SK-N-SH (cell line): ENCODE measurements around the gene NCF4. TPM values are rescaled to one million over a fixed set of nuclear protein-coding genes. Genes with fewer than 3 reads are reported as not detected.

Experiments used
- CTCF ChIA-PET: fragments of 300-600, 350-600 bp; formaldehyde crosslinking; extraction: SDS; loops from one replicate; lab custom pipeline; 2021; lab: Yijun Ruan, JAX
- POLR2A ChIA-PET: fragments of 350-600 bp; sonication (Branson Sonifier 250); formaldehyde crosslinking; extraction: SDS; loops from one replicate; lab custom pipeline; 2020; ENCODE audit warnings: antibody characterized with exemption, inconsistent platforms; lab: Yijun Ruan, JAX
- DNase-seq: peaks from one replicate; pipeline ENCODE4 v3.0.0; 2012
- H2AFZ ChIP-seq: fragments of 200-600 bp; sonication (generic); 2 replicates; pipeline ENCODE4 v1.8.1; 2016; ENCODE audit warnings: antibody characterized with exemption, mild to moderate bottlenecking, low read depth
- H3F3A ChIP-seq: fragments of 200-600 bp; sonication (generic); replicated peaks from 2 replicates; pipeline ENCODE3; 2016; ENCODE audit warnings: antibody characterized with exemption, mild to moderate bottlenecking; ENCODE audit not compliant: insufficient read depth
- H3K27ac ChIP-seq, 2 experiments: fragments of 200-500 bp in 1 of 2; fragments of 200-600 bp in 1 of 2; sonication (Bioruptor generic) in 1 of 2; sonication (generic), shearing (Covaris generic) in 1 of 2; 2 replicates each; pipeline versions ENCODE4 v1.5.1 to v1.6.1; 2014 to 2016; ENCODE audit warnings: low read depth in 2 of 2, inconsistent platforms in 1 of 2, low read length in 1 of 2, mild to moderate bottlenecking in 1 of 2, mixed read lengths in 1 of 2
- H3K27me3 ChIP-seq: fragments of 200-600 bp; sonication (generic), shearing (Covaris generic); 2 replicates; pipeline ENCODE4 v1.6.1; 2016; ENCODE audit warnings: mixed run types; ENCODE audit not compliant: insufficient read depth
- H3K36me3 ChIP-seq, 2 experiments: fragments of 200-500 bp in 1 of 2; fragments of 200-600 bp in 1 of 2; sonication (Bioruptor generic) in 1 of 2; sonication (generic) in 1 of 2; replicated peaks in 1 of 2; 2 replicates each; pipeline versions ENCODE3 to v1.5.1; 2014 to 2016; ENCODE audit warnings: low read length in 1 of 2, mild to moderate bottlenecking in 1 of 2; ENCODE audit not compliant: insufficient read depth in 2 of 2, control insufficient read depth in 1 of 2
- H3K4me1 ChIP-seq, 2 experiments: fragments of 200-500 bp in 1 of 2; fragments of 200-600 bp in 1 of 2; sonication (Bioruptor generic) in 1 of 2; sonication (generic), shearing (Covaris generic) in 1 of 2; 2 replicates each; pipeline versions ENCODE4 v1.5.1 to v1.6.1; 2014 to 2016; ENCODE audit warnings: low read depth in 1 of 2, low read length in 1 of 2, mixed run types in 1 of 2; ENCODE audit not compliant: insufficient read depth in 2 of 2, control insufficient read depth in 1 of 2
- H3K4me2 ChIP-seq: fragments of 200-600 bp; sonication (generic), shearing (Covaris generic); 2 replicates; pipeline ENCODE4 v1.6.1; 2017; ENCODE audit warnings: mixed run types
- H3K4me3 ChIP-seq, 2 experiments: fragments of 200-500 bp in 1 of 2; fragments of 200-600 bp in 1 of 2; sonication (Bioruptor generic) in 1 of 2; sonication (generic), shearing (Covaris generic) in 1 of 2; 2 replicates each; pipeline versions ENCODE4 v1.5.1 to v1.8.1; 2014 to 2016; ENCODE audit warnings: low read depth in 2 of 2, inconsistent platforms in 1 of 2, low read length in 1 of 2, mild to moderate bottlenecking in 1 of 2, mixed read lengths in 1 of 2, moderate library complexity in 1 of 2
- H3K79me2 ChIP-seq: fragments of 200-600 bp; sonication (generic); 2 replicates; pipeline ENCODE4 v1.8.1; 2017; ENCODE audit warnings: mild to moderate bottlenecking; ENCODE audit not compliant: insufficient read depth
- H3K9ac ChIP-seq: fragments of 200-600 bp; sonication (generic); 2 replicates; pipeline ENCODE4 v1.6.1; 2017; ENCODE audit warnings: mixed run types
- H3K9me2 ChIP-seq: fragments of 200-600 bp; sonication (generic); 2 replicates; pipeline ENCODE4 v1.6.1; 2017; ENCODE audit warnings: mixed run types
- H3K9me3 ChIP-seq: fragments of 200-600 bp; sonication (generic); 2 replicates; pipeline ENCODE4 v1.6.1; 2017; ENCODE audit warnings: mixed run types, mild to moderate bottlenecking, moderate library complexity
- H4K20me1 ChIP-seq: fragments of 200-600 bp; sonication (generic); 2 replicates; pipeline ENCODE4 v1.6.1; 2017; ENCODE audit warnings: mild to moderate bottlenecking, mixed run types; ENCODE audit not compliant: insufficient read depth
- CHD2 ChIP-seq: fragments of 150-350 bp; IDR thresholded peaks from 2 replicates; pipeline ENCODE4 v1.6.1; 2018; ENCODE audit warnings: low read length; ENCODE audit not compliant: partially characterized antibody
- EP300 ChIP-seq, 2 experiments: IDR thresholded peaks; 2 replicates each; pipeline versions ENCODE4 v1.4.0 to v1.6.1; 2012; ENCODE audit warnings: borderline replicate concordance in 1 of 2, low read depth in 1 of 2, low read length in 1 of 2
- FOSL2 ChIP-seq: IDR thresholded peaks from 2 replicates; pipeline ENCODE4 v1.4.0; 2012; ENCODE audit warnings: low read depth, mild to moderate bottlenecking, moderate library complexity, borderline replicate concordance
- FOXJ3 ChIP-seq: sonication (generic); formaldehyde crosslinking; IDR thresholded peaks from 2 replicates; pipeline ENCODE4 v1.5.1; 2020; ENCODE audit warnings: mild to moderate bottlenecking, missing genetic modification reagents
- JUND ChIP-seq: IDR thresholded peaks from 2 replicates; pipeline ENCODE4 v1.4.0; 2012
- MEF2A ChIP-seq: IDR thresholded peaks from 2 replicates; pipeline ENCODE4 v1.4.0; 2012; ENCODE audit warnings: low read depth, borderline replicate concordance
- NFIC ChIP-seq: IDR thresholded peaks from 2 replicates; pipeline ENCODE4 v1.4.0; 2012; ENCODE audit warnings: borderline replicate concordance
- RAD21 ChIP-seq: IDR thresholded peaks from 2 replicates; pipeline ENCODE4 v1.6.1; 2012; ENCODE audit warnings: mild to moderate bottlenecking, low read length
- SIN3A ChIP-seq: IDR thresholded peaks from 2 replicates; pipeline ENCODE4 v1.6.1; 2012; ENCODE audit warnings: low read depth, mild to moderate bottlenecking, low read length, moderate library complexity, borderline replicate concordance
- SMC3 ChIP-seq: IDR thresholded peaks from 2 replicates; pipeline ENCODE4 v1.6.1; 2012; ENCODE audit warnings: low read depth, low read length, improper control_type of control experiment
- WGBS: methylation state at CpG from one replicate; pipeline ENCODE4 v1.1.6; 2017; ENCODE audit warnings: low lambda C conversion rate; 5-methylcytosine and 5-hydroxymethylcytosine counted together
- polyA plus RNA-seq, 3 experiments: library from polyadenylated mRNA; depleted of rRNA; stranded (reverse); fragments of >200 nt; gene quantifications; 2 replicates each; pipeline ENCODE4 v1.2.3, GENCODE V29; 2012
- TF ChIP-seq, protein P1 (sequence below): fragments of 150-350 bp; IDR thresholded peaks from 2 replicates; pipeline ENCODE4 v1.6.1; 2017; ENCODE audit warnings: antibody characterized with exemption, low read length, low read depth, borderline replicate concordance
- TF ChIP-seq, protein P2 (sequence below): fragments of 200-600 bp; sonication (generic); IDR thresholded peaks from 2 replicates; pipeline ENCODE4 v1.6.1; 2017; ENCODE audit warnings: antibody characterized with exemption, mild to moderate bottlenecking, moderate library complexity

The NCF4 gene
- polyA plus RNA-seq, 1 of the 3 experiments (the other 2 are of a cell fraction), result not detected

DNA sequence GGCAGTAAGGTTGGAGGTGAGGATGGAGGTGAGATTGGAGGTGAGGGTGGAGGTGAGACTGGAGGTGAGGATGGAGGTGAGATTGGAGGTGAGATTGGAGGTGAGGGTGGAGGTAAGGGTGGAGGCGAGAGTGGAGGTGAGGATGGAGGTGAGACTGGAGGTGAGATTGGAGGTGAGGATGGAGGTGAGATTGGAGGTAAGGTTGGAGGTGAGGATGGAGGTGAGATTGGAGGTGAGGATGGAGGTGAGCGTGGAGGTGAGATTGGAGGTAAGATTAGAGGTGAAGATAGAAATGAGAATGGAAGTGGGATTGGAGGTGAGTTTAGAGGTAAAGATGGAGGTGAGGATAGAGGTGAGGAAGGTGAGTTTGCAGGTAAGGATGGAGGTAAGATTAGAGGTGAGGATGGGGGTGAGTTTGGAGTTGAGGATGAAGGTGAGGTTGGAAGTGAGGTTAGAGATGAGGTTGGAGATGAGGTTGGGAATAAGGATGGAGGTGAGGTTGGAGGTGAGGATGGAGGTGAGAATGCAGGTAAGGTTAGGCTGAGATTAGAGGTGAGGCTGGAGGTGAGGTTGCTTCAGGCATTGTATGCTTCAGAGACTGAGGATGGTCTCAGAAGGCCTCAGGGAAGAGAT lies 12.2 kb downstream of the NCF4 start:
- no peaks in the 10 kb centered on the region for H4K20me1 ChIP-seq
- POLR2A ChIA-PET, result no interaction called here
- H3K27ac ChIP-seq, result no peak overlapping the region
- CTCF ChIA-PET, result interaction anchor here (0.6 to 1.4 kb wide), 5 partner anchors 17 to 104 kb away, joined by 3 to 6 read pairs (median 4); no protein-coding TSS in a partner anchor
- no peaks in the 10 kb centered on the region; the same call in none of the 2 replicates for H3K27me3 ChIP-seq
- no peak for TF ChIP-seq NFIC
- no peak for TF ChIP-seq FOSL2
- TF ChIP-seq EP300 (IDR thresholded peaks at IDR 0.05; ENCODE audit: borderline replicate concordance in 1 of 2, low read depth in 1 of 2, low read length in 1 of 2), result no peak
- no peak for TF ChIP-seq MEF2A
- TF ChIP-seq JUND, result no peak
- TF ChIP-seq, protein P1, sequence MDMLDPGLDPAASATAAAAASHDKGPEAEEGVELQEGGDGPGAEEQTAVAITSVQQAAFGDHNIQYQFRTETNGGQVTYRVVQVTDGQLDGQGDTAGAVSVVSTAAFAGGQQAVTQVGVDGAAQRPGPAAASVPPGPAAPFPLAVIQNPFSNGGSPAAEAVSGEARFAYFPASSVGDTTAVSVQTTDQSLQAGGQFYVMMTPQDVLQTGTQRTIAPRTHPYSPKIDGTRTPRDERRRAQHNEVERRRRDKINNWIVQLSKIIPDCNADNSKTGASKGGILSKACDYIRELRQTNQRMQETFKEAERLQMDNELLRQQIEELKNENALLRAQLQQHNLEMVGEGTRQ, result no peak
- no peak for TF ChIP-seq FOXJ3
- no peak overlapping the region for H3K9ac ChIP-seq
- H3F3A ChIP-seq, result no peaks in the 10 kb centered on the region
- peaks cover 0 to 6% of the 10 kb centered on the region in 2 experiments; a peak in 1 of 4 replicates for H3K4me1 ChIP-seq
- no peak overlapping the region for H3K4me2 ChIP-seq
- no peak overlapping the region for H3K4me3 ChIP-seq
- no peaks in the 10 kb centered on the region for H3K79me2 ChIP-seq
- H2AFZ ChIP-seq, result no peak overlapping the region
- no peaks in the 10 kb centered on the region for H3K36me3 ChIP-seq
- DNase-seq, result peak; percentile 1
- no peaks in the 10 kb centered on the region for H3K9me3 ChIP-seq
- H3K9me2 ChIP-seq, result no peaks in the 10 kb centered on the region
- 58% methylated on average over 2 of the region's 2 CpGs for WGBS

DNA sequence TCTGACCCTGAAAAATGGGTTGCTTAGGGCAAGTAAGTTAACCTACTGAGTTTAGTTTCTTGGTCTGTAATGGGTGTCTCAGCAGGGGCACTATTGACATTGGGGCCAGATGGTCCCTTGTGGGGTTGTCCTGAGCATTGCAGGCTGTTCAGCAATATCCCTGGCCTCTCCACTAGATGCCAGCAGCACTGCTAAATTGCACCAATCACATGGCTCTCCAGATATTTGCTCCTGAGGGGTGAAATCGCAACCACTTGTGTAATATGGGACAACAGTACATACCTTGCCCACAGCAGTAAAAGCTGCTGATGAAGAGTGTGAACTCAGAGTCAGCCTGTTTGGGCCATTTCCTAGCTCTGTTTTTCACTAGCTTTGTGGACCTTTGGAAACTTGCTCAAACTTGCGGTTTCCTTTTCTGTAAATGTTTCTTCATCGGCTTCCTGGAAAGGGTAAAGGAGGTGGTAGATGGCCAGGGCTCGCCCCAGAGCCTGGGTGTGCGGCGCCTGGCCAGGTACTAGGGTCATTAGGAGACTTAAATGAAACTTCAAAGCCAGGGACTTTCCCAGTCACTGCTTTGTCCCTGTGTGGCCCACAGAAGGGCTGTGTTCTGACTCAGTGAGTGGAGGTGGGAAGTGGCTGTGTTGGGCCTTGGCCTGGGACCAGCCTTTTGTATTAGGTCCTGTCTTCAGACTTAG lies 13.0 kb downstream of the NCF4 start:
- no peak overlapping the region for H3K27ac ChIP-seq
- H2AFZ ChIP-seq, result no peak overlapping the region
- ChIA-PET POLR2A (no interaction called here), CTCF (interaction anchor here (0.6 to 1.4 kb wide), 6 partner anchors 17 to 104 kb away, joined by 3 to 6 read pairs (median 4); no protein-coding TSS in a partner anchor)
- no peaks in the 10 kb centered on the region; the same call in none of the 2 replicates for H3K27me3 ChIP-seq
- H4K20me1 ChIP-seq, result no peaks in the 10 kb centered on the region
- H3K4me2 ChIP-seq, result no peak overlapping the region
- H3K9ac ChIP-seq, result no peak overlapping the region
- H3K9me2 ChIP-seq, result no peaks in the 10 kb centered on the region
- TF ChIP-seq SIN3A (no peak), CHD2 (no peak), RAD21 (peak; percentile 51), SMC3 (peak; percentile 25)
- TF ChIP-seq, protein P2, sequence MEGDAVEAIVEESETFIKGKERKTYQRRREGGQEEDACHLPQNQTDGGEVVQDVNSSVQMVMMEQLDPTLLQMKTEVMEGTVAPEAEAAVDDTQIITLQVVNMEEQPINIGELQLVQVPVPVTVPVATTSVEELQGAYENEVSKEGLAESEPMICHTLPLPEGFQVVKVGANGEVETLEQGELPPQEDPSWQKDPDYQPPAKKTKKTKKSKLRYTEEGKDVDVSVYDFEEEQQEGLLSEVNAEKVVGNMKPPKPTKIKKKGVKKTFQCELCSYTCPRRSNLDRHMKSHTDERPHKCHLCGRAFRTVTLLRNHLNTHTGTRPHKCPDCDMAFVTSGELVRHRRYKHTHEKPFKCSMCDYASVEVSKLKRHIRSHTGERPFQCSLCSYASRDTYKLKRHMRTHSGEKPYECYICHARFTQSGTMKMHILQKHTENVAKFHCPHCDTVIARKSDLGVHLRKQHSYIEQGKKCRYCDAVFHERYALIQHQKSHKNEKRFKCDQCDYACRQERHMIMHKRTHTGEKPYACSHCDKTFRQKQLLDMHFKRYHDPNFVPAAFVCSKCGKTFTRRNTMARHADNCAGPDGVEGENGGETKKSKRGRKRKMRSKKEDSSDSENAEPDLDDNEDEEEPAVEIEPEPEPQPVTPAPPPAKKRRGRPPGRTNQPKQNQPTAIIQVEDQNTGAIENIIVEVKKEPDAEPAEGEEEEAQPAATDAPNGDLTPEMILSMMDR, result peak; percentile 45
- H3F3A ChIP-seq, result no peaks in the 10 kb centered on the region
- H3K4me1 ChIP-seq, result peaks cover 0 to 13% of the 10 kb centered on the region in 2 experiments; a peak in 1 of 4 replicates
- H3K9me3 ChIP-seq, result no peaks in the 10 kb centered on the region
- H3K4me3 ChIP-seq, result no peak overlapping the region
- peak; percentile 62 for DNase-seq
- no peaks in the 10 kb centered on the region for H3K36me3 ChIP-seq
- WGBS, result 74% methylated on average over 6 of the region's 6 CpGs
- H3K79me2 ChIP-seq, result no peaks in the 10 kb centered on the region
